IPS-18a (cell line): ENCODE results near the gene HDAC10.

Experiments used
- H3K27ac ChIP-seq: one replicate; pipeline ENCODE4 v1.5.1; 2013; ENCODE audit warnings: low read length
- H3K27me3 ChIP-seq: one replicate; pipeline ENCODE4 v1.6.1; 2013; ENCODE audit warnings: mild to moderate bottlenecking, low read length; ENCODE audit not compliant: control insufficient read depth, insufficient read depth
- H3K36me3 ChIP-seq: one replicate; pipeline ENCODE4 v1.6.1; 2013; ENCODE audit warnings: low read depth, low read length; ENCODE audit not compliant: control insufficient read depth
- H3K4me1 ChIP-seq: one replicate; pipeline ENCODE4 v1.6.1; 2013; ENCODE audit warnings: low read depth, low read length; ENCODE audit not compliant: control insufficient read depth
- H3K4me3 ChIP-seq: one replicate; pipeline ENCODE4 v1.5.1; 2013; ENCODE audit warnings: low read length
- H3K9ac ChIP-seq: one replicate; pipeline ENCODE4 v1.6.1; 2013; ENCODE audit warnings: mild to moderate bottlenecking, low read length, moderate library complexity
- H3K9me3 ChIP-seq: one replicate; pipeline ENCODE4 v1.6.1; 2013; ENCODE audit warnings: low read depth, low read length; ENCODE audit not compliant: control insufficient read depth

The HDAC10 gene

DNA sequence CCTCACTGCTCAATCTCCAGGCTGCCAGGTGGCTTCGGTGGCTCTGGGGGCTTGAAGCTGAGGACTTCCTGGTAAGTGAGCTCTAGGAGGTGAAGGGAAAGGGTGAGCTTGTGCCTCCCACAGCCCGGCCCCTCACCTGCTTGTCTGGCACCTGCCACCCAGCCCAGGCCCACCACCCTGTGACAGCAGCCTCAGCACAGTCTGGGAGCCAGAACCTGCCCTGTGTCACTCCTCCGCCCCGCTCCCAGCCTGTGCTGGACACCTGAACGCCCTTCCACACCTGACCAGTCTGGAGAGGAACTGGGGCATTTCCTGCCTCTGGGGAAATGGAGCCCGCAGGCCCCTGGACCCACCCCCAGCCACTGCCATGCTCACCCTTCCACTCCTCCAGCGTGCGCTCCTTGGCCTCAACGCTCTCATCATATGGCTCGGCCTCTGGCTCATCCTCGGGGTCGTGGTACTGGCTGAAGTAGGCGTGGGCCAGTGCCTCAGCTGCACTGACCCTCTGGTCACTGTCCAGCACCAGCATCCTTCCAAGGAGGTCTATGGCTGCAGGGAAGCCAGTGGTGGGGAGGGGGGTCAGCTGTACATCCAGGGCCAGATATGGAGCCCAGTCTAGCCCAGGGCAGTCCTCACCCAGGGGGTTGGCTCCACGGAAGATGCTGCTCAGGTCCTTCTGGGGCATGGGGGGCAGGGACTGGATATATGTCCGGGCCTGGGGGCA is 14.0 kb upstream of the HDAC10 start:
- Histone ChIP-seq H3K4me1 (no peaks in the 10 kb centered on the region), H3K27ac (no peak overlapping the region), H3K36me3 (no peaks in the 10 kb centered on the region), H3K4me3 (no peak overlapping the region), H3K9ac (no peak overlapping the region), H3K9me3 (no peaks in the 10 kb centered on the region), H3K27me3 (peaks cover 45% of the 10 kb centered on the region)

DNA sequence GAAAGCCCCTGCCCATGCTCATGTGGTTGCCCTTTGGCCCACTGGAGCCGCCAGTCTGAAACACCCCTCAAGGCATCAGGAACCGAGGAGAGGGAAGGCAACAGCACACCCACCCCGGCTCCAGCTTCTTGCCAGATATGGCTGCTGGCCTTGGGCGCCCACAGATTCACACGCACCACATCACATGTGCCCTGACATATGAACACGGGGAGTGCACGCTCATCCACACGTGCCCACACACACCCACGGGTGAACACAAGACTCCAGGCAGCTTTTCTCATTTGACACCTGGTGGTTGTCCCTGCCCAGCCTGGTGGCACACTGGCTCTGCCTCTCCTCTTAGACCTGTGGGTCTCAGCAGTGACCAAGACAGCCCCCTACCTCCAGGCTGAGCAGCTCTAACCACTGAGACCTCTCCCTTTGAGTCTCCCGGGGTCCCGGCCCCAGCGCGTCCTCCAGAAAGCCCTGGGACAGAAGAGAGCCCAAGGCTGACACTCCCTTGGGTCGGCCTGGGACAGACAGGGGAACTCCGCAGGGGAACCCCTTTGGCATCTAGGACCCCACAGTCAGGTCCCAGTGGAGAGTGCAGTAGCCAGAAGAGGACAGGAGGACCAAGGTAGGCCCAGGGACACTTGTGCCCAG is 13.2 kb upstream of the HDAC10 start:
- no peaks in the 10 kb centered on the region for H3K4me1 ChIP-seq
- peaks cover 39% of the 10 kb centered on the region for H3K27me3 ChIP-seq
- H3K9me3 ChIP-seq: no peaks in the 10 kb centered on the region
- no peaks in the 10 kb centered on the region for H3K36me3 ChIP-seq
- H3K27ac ChIP-seq: no peak overlapping the region
- no peak overlapping the region for H3K9ac ChIP-seq
- H3K4me3 ChIP-seq: no peak overlapping the region

DNA sequence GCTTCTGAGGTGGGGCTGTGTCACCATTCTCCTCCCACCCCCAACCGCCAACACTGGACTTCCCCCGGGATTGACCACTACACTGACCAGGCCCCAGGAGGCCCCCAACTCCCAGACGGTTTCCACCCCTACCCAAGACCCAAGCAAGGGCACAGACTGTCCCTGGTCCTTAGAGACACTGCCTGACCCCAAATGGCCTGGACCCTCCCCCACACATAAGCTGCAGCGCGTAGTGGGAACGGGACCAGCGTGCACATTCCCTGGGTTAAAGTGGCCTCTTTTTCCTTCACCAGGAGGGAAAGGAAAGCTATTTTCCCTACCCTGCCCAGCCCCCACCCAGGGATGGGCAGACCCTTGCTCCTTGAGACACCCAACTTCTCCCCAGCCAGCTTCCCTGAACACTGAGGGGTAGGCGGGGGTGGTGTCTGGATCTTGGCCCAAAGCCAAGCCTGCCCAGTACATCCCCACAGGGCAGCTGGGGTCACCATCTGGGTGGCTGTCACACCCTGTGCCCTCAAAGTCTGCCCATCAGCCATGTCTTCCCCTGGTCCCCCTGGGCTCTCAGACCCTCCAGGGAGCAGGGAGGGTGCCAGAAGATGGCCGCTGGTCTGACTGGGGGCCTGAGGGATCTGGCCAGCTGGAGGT is 12.0 kb upstream of the HDAC10 start:
- Histone ChIP-seq H3K4me3 (no peak overlapping the region), H3K4me1 (no peaks in the 10 kb centered on the region), H3K27ac (no peak overlapping the region), H3K9ac (no peak overlapping the region), H3K9me3 (no peaks in the 10 kb centered on the region), H3K27me3 (peaks cover 27% of the 10 kb centered on the region), H3K36me3 (no peaks in the 10 kb centered on the region)

DNA sequence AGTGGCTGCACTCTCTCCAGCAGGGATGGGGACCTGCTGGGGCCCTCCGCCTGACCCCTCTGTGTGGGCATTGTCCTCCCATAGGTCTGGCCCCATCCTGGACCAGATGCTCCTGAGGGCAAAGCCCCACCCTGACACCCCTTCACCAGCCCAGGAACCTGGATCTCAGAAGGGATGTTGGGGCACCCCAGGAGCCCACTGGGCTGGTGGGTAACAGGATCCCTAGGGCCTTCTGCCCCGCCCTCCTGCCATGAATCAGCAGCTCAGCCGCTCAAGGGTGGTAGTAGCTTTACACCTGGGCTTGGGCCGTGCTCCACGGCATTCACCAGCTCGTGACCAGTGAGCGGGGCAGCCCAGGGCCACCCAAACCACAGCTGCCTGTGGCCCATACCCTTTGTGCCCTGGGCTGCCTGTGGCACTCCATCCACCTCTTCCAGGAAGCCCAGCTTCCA is 11.4 kb upstream of the HDAC10 start:
- no peaks in the 10 kb centered on the region for H3K4me1 ChIP-seq
- no peak overlapping the region for H3K27ac ChIP-seq
- H3K9ac ChIP-seq: no peak overlapping the region
- H3K9me3 ChIP-seq: no peaks in the 10 kb centered on the region
- H3K36me3 ChIP-seq: no peaks in the 10 kb centered on the region
- H3K27me3 ChIP-seq: peaks cover 26% of the 10 kb centered on the region
- H3K4me3 ChIP-seq: no peak overlapping the region

DNA sequence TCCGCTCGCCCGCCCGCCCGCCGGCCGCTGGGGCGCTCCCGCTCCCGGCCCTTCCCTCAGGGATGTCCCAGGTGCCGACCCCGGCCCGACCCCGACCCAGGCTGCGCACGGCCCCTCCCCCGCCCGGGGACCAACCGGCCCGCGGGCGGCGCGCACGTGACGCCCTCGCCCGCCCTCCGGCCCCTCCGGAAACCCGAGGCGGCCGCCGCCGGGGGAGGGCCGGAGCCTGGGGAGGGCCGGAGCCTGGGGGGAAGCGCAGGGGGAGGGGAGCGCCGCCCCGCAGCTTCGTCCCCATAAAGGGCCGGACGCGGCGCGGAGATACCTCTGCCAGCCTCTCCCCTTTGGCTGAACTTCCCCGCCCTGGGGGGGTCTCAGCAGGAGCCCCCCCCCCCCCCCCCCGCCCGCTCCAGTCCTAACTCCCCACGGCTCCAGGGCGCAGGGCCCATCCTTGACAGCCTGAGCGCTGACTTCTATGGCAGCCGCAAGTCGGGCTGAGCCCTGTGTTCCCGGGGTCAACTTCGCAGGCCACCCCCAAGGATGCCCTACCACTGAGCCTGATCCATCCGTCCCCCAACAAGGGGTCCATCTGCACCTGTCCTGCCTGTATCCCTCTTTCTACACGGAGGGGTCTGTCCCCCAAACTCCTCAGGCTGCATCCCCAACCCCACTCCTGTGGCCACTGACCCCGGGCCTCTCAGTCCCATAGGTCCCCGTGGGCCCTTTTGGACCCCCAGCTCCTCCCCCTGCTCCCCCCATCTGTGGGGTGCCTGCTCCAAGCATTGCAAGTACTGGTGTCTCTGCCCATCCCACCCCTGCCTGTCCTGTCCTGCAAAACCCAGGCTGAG is 10.8 kb upstream of the HDAC10 start, which contains the start of gene MAPK12:
MAPK12 (minus strand) TSS at position 69 of the 845 bp plus-strand sequence. CDS start 174 bp downstream, outside the sequence.
- H3K27ac ChIP-seq: no peak within 1 kb of the TSS
- H3K36me3 ChIP-seq: no peaks in the 10 kb centered on the region
- peaks cover 26% of the 10 kb centered on the region for H3K27me3 ChIP-seq
- H3K9me3 ChIP-seq: no peaks in the 10 kb centered on the region
- H3K9ac ChIP-seq: no peak within 1 kb of the TSS
- peak within 1 kb of the TSS; percentile 50 for H3K4me3 ChIP-seq
- H3K4me1 ChIP-seq: no peaks in the 10 kb centered on the region

DNA sequence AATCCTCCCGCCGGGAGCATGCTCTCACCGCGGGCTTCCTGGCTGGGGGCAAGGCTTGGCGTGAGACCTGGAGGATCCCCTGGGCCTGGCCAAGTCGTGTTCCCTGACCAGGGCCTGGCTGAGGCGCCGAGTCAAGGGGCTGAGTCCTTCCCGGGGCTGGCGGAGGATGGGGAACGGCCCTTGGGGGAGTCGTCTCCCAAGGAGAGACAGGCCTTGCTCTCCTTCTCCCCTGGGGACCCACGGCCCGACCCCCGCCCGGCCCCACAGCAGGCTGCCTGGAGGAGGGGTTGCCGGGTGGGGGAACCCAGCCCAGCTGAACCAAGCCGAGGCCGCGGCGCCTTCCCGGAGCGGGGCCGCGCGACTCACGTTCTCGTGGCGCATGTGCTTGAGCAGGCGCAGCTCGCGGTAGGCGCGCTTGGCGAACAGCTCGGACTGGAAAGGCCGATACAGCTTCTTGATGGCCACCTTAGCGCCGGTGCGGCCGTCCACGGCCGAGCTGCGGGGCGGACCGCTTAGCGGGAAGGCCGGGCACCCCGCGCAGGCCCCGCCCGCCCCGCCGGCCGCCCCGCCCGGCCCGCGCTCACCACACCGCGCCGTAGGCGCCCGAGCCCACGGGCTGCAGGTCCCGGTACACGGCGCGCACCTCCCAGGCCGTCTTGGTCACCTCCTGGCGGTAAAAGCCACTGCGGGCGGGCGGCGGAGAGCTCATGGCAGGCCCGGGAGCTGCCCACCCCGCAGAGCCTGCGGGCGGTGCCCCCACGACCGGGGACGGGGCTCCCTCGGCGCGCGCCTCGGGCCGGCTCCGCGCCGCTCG is 9.9 kb upstream of the HDAC10 start:
- no peak overlapping the region for H3K27ac ChIP-seq
- peak overlapping the region; percentile 50 for H3K4me3 ChIP-seq
- H3K27me3 ChIP-seq: peaks cover 26% of the 10 kb centered on the region
- H3K9me3 ChIP-seq: no peaks in the 10 kb centered on the region
- no peak overlapping the region for H3K9ac ChIP-seq
- H3K36me3 ChIP-seq: no peaks in the 10 kb centered on the region
- H3K4me1 ChIP-seq: no peaks in the 10 kb centered on the region

DNA sequence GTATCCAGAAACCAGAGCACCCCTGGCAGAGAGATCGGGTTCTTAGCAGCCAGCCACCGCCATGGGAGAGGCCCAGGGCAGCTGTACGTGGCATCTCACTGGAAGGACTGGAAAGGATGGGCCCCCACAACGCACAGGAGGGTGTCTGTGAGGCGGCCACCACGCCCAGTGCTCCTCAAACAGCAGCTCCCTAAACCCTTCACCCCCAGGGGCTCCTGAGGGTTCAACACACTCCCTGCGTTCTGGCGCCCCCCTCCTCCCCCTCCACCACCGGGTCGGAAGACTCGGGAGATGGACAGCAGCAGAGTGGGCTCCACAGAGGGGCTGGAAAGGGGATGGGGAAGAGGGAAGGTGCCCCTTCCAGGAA is 9.4 kb upstream of the HDAC10 start:
- no peaks in the 10 kb centered on the region for H3K9me3 ChIP-seq
- no peak overlapping the region for H3K27ac ChIP-seq
- peak overlapping the region; percentile 50 for H3K4me3 ChIP-seq
- H3K36me3 ChIP-seq: no peaks in the 10 kb centered on the region
- no peak overlapping the region for H3K9ac ChIP-seq
- H3K27me3 ChIP-seq: peaks cover 26% of the 10 kb centered on the region
- H3K4me1 ChIP-seq: no peaks in the 10 kb centered on the region

DNA sequence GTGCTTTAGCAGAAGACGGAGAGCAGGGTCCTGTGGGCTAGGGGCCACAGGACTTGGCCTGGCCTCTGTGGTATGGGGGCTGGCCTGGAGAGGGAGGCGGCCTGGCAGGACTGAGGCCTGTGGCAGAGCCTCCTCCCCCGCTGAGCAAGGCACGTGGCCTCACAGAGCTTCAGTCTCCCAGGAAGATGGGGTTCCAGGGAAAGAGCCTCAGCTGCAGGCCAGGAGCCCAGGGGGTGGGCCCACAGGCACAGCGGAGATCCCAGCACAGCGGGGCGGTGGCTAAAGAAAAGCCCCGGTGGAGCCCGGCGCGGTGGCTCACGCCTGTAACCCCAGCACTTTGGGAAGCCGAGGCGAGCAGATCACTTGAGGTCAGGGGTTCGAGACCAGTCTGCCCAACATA is 8.2 kb upstream of the HDAC10 start:
- Histone ChIP-seq H3K9ac (no peak overlapping the region), H3K9me3 (no peaks in the 10 kb centered on the region), H3K27me3 (peaks cover 26% of the 10 kb centered on the region), H3K4me1 (no peaks in the 10 kb centered on the region), H3K4me3 (no peak overlapping the region), H3K36me3 (no peaks in the 10 kb centered on the region), H3K27ac (no peak overlapping the region)

DNA sequence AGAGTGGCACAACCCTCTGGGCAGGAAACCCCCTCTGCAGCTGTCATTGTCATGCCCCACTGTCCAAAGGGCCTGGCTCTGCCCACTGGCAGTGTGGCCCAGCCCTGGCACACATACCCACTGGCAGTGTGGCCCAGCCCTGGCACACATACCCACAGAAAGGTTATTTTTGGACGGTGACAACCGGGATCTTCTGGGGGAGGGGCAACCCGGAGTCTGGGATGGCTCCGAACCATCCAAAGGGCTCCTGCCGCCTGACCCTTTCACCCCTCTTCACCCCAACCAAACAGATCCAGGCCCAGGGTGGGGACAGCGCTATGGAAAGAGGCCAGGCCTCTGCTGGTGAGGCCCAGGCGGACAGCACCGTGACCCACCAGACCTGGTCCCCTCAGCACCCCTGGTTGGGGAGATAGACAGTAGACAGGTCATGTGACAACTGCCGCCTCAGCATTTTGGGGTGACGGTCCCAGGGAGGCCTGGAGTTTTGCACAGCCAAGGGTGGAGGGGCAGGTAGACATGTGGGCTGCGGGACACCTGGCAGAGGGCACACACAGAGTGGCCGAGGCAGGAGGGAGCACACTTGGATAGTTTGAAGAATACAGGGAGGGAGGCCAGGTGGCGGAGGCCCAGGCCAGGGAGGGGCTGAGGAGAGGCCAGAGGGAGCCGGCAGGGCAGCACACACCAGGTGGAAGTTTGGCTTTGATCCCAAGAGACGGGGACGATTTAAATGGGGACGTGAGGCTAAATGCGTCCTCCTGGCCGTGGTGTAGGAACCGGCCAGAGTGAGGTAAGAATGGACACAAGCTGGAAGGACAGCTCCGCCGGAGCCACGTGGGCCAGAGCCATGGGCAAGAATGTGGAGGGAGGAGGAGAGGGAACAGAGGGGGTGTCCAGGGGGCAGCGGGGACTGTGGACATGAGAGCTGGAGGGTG is 7.6 kb upstream of the HDAC10 start:
- Histone ChIP-seq H3K4me3 (no peak overlapping the region), H3K4me1 (no peaks in the 10 kb centered on the region), H3K9me3 (no peaks in the 10 kb centered on the region), H3K36me3 (no peaks in the 10 kb centered on the region), H3K9ac (no peak overlapping the region), H3K27ac (no peak overlapping the region), H3K27me3 (peaks cover 26% of the 10 kb centered on the region)
